Measurements from ENCODE around the gene CD93.

CD93 gene

DNA sequence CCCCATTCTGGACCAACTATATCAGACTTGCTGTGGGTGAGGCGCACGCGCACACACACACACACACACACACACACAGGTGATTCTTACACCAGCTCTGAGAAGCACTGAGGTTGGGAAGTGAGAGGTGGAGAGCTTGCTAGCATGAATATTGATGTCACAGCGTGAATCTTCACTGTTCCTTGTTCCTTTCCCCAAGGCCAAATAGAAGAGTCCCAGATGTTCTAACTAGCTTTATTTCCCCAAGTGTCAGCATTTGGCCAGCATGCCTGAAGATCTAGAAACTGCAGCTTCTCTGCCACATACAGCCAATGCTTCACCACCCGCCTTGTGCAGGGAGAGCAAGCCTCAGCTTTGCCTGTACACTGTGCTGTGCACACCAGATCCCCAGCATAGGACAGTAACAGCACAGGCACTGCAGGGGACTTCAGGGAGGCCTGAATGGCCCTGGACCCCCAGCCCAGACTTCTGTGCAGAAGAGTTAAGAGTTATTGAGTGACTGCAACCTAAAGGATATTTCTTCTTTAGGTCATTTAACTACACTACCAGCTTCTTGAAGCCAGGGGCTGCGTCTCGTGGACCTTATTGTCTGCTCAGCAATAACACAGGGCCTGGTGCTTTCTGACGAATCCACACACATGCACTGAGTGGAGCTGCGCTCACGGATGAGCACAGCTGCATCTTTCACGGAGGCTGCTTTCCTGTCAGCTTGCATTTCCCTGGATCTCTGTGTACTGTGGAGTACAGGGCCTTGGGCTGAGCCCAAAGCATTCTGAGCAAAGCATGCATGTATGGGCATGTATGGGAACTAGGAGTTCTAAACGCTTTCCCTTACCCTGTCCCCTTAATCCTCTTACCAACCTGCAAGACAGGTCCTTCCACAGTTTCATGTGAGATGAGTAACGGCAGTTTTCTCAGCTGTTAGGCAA is 13.9 kb upstream of the CD93 start:
- FAIRE-seq = no peak

DNA sequence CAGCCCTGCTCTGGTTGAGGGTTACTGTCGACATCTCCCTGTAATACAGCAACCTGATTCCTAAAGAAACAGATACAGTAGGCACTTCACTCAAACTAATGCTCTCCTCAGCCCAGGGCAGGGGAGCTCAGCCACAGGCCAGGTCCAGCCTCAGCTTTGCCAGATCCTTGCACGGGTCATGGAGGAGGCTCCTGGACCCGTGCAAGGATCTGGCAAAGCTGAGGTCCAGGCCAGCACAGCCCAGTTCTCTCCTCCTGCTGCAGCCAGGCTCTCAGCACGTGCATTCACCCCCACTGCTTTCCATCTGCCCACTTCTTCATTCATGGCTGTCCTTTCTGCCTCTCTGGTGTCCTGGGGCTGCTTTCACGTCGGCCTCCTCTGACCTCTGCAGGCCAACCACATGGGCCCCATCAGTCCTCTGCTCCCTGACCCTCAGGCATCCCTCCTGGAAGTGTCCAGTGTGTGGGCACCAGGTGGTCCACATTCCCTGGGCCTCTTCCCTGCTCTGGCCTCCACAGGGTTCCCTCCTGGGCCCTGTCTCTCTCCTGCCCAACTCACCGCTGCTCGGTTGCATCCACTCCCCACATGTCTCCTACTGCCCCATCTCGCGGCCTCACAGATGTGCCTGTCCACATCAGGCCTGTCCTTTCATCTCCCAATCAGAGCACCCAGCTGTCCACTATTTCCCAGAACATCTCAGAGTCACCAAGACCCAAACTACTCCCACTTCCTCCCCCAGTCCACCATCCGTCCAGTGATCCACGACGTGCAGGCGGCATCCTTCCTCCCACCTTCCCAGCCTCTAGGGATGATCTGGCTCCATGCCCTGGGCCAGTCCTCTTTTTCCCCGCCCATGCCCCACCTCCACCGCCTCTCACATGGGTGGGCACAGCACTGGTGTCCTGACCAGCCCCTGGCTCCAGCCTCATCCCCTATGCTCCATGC is 11.8 kb upstream of the CD93 start:
- FAIRE-seq = no peak

GRCh38 chr20:23096986-23097520 is 10.9 kb upstream of the CD93 start:
- no peak for FAIRE-seq

- no peak for FAIRE-seq
These were observed 10.0 kb upstream of the CD93 start for GRCh38 chr20:23096097-23096496.

GRCh38 chr20:23095499-23095898 is 9.4 kb upstream of the CD93 start:
- no peak for FAIRE-seq

DNA sequence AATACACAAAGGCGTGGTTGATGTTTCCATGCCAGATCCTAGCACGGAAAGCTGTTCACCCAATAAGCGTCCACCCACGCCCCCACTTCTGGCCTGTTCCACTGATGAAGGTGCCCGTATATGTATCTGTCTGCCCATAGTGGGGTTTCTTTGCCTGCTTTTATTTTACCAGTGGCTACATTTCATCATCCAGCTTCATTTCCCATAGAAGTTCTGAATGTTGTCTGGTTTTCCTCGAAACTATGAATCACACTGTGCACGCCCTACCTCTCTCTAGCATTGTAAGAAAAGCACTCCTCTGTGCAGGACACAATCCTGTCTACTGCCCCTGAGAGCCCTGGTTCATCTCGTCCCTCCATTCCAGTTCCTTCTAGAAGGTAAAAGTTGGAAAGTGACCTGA is 8.8 kb upstream of the CD93 start:
- no peak for FAIRE-seq

DNA sequence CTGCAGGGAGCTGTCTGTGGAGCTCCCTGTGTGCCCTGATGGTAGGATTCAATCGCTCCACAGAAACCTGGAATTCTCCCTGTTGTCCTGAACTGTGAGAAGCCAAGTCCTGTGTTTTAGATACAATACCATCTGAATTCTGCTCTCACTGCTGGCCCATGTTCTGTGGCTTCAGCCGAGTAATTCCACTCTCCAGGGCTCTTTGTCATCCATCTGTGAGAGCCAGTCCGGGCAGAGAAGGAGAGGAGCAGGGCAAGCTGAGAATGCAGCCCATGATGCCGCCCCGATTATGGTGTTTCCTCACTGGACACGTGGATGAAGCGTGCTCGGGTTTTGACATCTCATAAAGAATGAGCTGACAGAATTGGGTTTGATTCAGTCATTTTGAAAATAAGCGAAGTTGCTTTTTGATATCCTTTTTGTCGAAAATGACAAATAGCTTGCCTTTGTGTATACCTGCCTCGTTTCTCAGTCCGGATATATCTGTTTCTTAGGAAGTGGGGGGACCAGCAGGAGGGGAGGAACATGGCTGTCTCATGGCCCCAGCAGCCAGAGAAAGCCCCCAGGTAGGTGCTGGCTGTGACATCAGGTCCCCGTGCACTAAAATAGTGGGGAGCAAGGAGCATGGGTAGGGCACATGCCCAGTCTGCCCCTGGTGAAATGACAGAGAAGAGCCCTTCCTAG is 8.2 kb upstream of the CD93 start:
- no peak for FAIRE-seq

DNA sequence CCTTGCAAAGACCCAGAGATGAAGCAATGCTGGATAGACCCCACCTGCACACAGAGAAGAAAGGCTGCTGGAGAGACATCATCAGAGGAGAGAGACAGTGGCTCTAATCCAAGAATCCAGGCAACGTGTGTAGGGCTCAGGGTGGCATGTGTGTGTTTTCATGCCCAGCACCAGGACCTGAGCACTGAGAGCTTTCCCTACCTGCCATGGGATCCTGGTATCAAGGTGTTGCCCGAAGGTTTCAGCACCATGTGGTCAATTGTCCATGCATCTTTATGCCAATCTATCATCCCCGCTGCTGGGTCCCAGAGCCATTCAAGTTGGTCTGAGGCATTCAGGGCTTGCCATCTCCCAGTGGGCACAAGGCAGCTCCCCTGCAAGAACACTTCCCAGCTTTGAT is 7.5 kb upstream of the CD93 start:
- no peak for FAIRE-seq

DNA sequence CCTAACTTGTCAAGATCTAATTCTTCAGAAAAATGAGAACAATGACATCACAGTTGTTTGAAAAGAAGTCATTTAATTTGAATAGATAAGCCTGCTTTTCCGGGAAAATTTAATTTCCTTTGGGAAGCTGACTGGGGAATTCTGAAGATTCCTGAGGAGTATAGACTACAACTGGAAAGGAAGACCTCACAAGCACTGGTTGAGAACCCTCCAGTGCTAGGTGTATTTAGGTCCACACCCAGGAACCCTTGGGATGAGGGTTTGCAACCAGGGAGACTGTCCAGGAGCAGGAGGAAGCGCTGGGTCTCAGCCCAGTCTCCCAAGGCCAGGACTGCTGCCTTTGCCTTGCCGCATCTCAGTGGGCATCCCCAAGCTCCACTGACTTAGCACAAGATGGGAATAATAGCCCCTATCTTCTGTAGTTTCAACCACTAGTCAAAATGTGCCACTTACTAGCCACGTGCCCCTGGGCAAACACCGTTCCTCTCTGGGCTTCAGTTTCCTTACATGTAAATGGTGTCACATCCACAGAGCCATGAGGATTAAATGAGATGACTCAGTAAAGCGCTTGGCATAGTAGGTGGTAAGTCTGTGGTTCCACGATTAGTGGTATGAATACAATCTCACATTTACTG is 6.9 kb upstream of the CD93 start:
- FAIRE-seq = peak; percentile 9

DNA sequence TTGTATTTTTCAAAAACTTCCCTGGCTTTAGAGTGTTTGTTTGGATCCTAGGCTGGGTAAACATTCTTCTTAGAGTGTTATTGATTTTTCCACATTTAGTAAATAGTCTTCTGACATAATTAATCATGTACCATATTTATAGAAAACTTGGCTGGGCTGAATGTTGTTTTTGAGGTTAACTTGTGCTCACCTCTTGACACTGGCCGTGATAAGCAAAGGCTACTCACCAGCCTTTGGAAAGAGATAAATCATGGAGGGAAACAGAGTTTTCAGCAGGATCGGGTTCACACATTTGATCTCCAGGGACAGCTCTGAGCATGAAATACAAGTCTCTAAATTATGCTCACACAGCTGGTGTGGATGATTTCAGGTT is 6.2 kb upstream of the CD93 start:
- FAIRE-seq = peak; percentile 76

GRCh38 chr20:23091721-23092383 is 5.7 kb upstream of the CD93 start:
- FAIRE-seq = no peak

GRCh38 chr20:23090878-23091277 is 4.8 kb upstream of the CD93 start:
- FAIRE-seq = no peak

- no peak for FAIRE-seq
These were observed 4.0 kb upstream of the CD93 start for GRCh38 chr20:23090147-23090546.

DNA sequence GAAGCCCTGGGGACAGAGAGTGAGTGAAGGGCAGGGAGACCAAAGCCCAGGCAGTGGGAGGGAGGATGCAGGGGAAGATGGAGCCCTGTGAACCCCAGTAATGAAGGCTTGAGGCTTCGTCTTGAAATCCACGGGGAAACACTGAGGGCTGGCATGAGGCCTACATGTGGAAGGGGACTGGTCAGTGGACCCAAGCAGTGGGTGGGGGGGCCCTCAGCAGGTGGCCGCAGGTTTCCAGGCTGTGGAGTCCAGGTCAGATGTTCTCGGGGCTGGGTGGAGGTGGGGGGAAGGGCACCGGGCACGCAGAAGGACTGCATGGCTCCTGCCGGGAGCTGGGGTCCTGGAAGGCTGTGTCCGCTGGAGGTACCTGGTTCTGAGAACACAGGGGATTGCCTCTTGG is 2.7 kb upstream of the CD93 start:
- no peak for FAIRE-seq

DNA sequence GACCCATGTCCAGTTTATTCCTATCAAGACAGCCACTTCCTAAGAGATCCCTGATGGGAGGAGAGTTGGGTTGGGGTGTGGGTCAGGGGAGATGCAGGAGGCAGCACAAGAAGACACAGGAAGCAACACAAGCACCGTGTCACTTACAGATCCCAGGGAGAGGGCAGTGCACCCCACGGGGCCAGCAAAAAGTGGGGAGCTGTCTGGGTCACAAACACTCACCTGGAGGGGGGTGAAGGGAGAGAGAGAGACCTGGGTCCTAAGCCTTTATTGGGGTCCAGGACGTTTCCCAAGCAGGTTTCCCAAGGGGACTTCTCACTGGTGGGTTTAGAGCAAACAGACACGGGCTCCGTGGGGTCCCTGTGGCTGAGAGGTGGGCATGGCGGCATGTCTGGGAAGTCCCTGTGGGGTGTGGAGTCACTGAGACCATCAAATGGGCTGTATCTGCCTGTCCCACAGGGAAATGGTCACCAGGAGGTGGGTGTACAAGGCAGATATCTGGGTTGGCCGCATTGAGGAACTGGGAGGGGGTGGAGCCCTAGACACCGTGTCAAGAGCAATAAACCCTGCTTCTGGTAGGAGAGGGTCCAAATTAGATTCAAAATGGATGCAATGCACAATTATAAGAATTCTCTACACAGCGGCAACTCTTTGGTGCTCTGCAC is 1.6 kb upstream of the CD93 start:
- no peak for FAIRE-seq

GRCh38 chr20:23086931-23087411 is 847 bp upstream of the CD93 start:
- FAIRE-seq = no peak

- no peak for FAIRE-seq
These were observed 578 bp downstream of the CD93 start for GRCh38 chr20:23085436-23086055.

GRCh38 chr20:23084845-23085365 is 1.2 kb downstream of the CD93 start:
- FAIRE-seq = no peak

GRCh38 chr20:23084282-23084844 is 1.8 kb downstream of the CD93 start:
- FAIRE-seq = no peak

Data from islet of Langerhans (tissue), 1 donor.